Measurements from ENCODE around the gene C19orf67.
A peak's percentile ranks its signal among the peaks of the same experiment; 100 is the strongest.

Gene C19orf67

DNA sequence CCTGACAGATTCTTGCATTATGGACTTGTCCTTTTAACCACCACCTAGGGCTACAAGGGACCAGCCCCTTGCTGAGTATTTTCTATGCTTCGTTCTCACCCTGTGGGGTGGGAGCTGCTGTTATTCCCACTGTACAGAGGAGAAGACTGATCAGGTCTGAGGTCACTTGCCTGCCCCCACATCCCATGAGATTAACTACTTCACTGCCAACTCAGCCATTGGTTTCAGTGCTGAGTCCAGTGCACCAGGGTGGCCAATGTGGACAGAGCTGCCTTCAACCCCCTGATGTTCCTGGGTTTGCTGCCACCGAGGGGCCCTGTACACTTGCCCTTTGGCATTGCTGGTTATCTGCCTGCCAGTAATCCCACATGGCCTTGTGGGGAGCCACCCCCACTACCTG is 25.1 kb upstream of the C19orf67 start:
- no peak for DNase-seq (ENCODE audit: low read depth, low spot score)

DNA sequence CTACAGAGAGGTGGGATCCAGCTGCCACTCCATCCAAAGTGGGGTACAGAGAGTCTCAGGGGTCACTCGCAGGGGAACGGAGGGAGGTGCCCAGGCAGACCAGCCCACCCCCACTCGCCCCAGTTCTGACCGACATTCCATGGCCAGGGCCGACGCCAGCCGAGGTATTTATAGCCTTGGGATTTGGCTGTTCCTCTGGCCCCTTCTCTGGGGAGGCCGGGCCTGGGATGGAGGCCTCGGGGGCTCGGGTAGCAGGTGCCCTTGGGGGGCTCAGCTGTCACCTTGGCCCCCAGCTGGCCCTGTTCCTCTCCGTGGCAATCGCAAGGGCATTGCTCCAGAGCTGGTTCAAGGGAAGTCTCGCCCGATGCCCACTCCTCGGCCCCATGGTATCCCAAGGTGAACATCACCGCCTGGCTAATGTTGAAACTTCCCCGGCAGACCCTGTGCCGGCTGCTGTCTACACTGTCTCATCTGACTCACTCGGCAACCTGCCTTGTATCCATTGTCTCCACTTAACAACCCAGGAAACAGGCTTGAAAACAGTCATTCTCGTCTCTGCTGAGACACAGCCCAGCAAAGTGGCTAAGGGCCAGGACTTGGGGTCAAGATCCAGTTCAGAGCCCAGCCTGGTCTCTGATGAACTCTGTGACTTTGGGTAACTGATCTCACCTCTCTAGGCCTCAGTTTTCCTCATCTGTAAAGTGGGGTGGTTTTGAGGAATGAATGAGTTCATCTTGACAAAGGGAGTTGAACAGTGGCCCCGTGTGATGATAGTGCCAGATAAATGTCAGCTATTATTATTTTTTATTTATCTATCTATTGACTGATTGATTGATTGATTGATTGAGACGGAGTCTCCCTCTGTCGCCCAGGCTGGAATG is 22.2 kb upstream of the C19orf67 start:
- peak; percentile 52 for DNase-seq (ENCODE audit: low read depth, low spot score)

- no peak for DNase-seq (ENCODE audit: low read depth, low spot score)
Observed at GRCh38 chr19:14106840-14107239, 21.3 kb upstream of the C19orf67 start.

GRCh38 chr19:14105680-14106079 is 20.1 kb upstream of the C19orf67 start:
- DNase-seq (ENCODE audit: low read depth, low spot score): no peak

GRCh38 chr19:14103310-14103709 is 17.7 kb upstream of the C19orf67 start:
- no peak for DNase-seq (ENCODE audit: low read depth, low spot score)

- no peak for DNase-seq (ENCODE audit: low read depth, low spot score)
Observed at GRCh38 chr19:14102756-14103155, 17.2 kb upstream of the C19orf67 start.

DNA sequence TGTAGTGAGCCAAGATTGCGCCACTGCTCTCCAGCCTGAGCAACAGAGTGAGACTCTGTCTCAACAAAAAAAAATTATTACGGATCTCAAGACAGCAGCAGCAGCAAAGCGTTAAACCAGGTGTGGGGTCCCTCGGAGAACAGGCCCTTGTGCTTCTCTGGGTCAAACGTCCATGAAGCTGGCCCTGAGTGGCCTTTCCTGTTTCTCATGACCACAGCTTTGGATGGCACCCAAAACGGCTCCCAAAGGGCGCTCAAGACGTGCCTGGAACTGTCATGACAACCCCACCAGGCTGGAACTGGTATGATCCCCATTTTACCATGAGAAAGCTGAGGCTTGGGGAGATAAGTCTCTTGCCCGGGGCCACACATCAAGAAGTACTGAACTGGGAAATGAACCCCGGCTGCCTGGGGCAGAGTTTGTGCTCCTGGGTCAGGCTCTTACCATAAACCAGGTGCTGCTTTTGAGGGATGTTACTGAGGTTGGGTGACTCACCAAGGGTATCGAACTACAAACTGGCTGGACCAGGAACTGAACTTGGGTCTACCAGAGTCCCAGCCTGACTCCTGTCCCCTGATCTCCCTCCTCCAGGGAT is 16.6 kb upstream of the C19orf67 start:
- DNase-seq (ENCODE audit: low read depth, low spot score): no peak

DNA sequence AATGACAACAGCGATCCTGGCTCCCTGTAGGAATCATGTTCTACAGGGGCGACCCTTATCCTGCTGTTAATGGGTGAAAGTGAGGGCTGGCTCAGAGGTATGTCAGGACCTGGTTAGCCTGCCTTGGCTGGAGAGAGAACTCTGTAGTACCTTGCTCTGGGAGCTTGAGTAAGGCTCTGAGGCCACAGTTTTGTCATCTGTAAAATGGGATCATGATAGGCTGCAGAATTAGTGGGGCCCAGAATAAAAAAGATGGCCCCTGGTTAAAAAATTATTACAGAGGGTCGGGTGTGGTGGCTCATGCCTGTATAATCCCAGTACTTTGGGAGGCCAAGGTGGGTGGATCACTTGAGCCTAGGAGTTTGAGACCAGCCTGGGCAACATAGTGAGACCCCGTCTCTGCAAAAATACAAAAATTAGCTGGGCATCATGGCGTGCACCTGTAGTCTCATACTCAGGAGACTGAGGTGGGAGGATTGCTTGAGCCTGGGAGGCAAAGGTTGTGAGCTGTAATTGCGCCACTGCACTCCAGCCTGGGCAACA is 15.5 kb upstream of the C19orf67 start:
- DNase-seq (ENCODE audit: low read depth, low spot score): no peak

DNA sequence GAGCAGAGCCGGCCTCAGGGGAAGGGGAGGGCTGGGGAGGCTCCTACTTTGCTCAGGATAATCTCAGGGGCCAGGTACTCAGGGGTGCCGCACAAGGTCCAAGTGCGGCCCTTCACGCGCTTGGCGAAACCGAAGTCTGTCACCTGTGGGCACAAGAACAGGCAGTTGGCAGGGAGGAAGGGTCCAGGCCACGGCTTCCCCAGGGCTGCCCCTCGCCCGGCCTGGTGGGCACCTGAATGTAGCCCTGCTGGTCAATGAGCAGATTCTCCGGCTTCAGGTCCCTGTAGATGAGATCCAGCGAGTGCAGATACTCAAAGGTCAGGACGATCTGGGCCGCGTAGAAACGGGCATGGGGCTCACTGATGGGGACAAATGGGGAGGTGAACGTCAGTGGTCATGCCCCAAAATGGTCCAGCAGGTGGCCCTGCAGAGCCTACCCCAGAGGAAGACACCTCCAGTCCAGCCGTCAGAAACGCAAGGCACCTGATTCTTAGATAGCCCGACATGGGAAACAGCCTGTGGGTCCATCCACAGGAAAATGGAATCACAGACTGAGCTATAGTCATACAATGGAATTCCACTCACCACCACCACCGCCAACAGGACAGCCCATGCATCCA is 12.1 kb upstream of the C19orf67 start:
- peak; percentile 21 for DNase-seq (ENCODE audit: low read depth, low spot score)

DNA sequence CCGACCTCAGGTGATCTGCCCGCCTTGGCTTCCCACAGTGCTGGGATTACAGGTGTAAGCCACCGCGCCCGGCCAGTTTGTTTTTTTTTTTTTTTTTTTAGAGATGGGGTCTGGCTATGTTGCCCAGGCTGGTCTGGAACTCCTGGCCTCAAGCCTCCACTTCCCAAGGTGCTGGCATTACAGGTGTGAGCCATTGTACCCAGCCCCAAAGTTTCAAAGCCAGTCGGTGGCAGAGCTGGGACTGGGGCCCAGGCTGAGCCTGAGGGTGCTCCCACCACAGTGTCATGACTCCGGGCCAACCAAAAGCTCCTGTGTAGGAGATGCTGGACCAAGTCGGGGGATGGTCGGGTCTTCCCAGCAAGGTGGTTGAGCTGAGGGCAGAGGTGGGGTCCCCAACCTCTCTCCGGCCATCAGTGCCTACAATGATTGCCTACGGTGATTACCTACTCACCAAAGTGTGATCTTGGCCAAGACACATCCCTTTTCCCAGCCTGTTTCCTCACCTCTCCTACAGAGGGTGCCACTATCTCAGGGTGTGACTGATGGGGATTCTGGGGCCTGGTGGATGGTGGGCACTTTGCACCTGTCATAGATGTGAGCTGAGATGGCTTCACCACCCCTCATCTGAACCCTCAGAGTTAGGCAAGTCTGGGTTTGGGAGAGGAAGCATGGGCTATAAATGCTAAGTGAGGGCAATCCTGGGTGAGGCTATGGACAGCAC is 10.8 kb upstream of the C19orf67 start:
- DNase-seq (ENCODE audit: low read depth, low spot score): no peak

- no peak for DNase-seq (ENCODE audit: low read depth, low spot score)
Observed at GRCh38 chr19:14094854-14095253, 9.3 kb upstream of the C19orf67 start.

DNA sequence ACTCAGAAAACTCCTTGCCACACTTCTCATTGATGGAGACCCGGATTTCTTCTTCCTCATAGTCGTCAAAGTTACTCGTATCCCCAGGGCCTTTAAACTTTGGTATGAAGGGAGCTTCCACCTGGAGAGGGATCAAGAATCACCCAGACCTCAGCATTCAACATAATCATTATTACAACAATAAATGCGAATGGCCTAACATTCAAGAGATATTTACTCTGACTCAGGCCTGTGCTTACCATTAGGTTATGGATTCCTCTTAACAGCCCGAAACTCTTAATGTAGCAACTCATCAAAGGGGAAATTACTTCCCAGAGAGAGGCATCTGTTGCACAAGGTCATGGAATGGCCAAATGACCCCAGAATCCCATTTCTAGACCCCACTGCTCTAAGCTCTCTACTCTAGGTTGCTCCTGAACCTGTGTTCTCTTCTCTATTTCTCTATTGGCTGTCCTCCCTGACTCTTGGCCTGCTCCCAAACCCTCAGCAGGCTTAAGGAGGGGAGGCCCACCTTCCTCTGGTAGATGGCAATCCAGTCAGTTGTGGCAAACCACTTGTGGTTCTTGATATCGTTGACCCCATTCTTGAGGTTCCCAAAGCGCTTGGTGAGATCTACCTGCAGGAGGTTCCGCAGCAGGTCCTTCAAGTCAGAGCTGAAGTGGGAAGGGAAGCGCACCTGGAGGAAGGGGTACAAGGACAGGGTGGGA is 7.7 kb upstream of the C19orf67 start:
- no peak for DNase-seq (ENCODE audit: low read depth, low spot score)

GRCh38 chr19:14091813-14092462 is 6.4 kb upstream of the C19orf67 start:
- DNase-seq (ENCODE audit: low read depth, low spot score): peak; percentile 18

DNA sequence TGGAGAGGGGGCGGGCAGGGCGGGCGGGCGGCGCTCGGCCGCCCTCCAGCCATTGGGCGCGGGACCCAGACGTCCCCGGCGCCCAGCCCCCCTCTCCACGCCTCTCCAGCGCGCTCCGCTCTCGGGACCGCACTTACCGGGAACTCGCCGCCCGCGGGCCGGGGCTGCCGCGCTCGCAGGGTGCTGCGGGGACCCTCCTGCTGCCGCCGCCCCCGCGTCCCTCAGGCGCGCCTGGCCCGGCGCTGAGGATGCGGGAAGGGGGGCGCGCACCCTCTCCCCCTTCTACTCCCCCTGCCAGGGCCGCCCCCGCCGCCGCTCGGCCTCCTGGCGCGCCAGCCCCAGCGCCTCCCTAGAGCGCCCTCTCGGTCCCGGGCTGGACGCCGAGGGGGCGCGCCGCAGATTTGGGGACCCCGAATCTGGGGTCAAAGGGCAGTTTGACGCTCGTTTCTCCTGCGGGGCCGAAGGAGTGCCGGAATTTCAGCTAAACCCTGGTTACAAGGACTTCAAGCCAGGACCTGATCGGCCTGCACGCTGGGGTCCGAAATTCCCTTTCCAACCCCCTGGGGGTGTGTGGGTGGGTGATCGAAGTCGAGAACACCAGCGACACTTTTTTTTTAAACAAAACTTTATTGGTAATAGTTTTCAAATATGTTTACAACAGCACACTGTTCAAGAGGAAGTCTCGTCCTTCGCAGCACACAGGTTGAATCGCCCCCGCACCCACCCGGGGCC is 5.7 kb upstream of the C19orf67 start:
- DNase-seq (ENCODE audit: low read depth, low spot score): peak; percentile 72

DNA sequence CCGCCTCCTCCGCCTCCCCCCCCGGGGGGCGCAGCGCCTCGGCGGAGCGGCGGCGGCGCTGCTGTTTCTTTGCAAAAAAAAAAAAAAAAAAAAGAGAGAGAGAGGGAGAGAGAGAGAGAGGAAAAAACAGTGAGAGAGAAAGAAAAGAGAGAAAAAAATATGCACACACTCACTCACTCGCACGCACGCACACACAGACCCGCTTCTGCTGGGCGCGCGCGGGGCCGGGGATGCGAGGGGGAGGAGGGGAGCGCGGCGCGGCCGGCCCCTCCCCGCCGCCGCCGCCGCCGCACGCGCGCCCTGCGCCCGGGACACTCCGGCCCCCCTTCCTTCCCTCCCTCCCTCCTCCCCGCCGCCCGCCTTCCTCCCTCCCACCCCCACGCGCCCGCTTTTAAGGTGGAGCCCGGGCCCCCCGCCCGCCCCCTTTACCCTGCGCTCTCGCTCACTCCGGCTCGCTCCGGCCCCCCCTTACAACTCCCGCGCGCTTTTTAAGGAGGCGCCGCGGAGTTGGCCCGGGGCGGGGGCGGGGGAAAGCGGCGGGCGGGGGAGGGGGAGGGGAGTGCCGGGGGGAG is 5.0 kb upstream of the C19orf67 start, which contains the start of gene SAMD1:
TSS of gene SAMD1 (minus strand) at position 243 of the 572 bp plus-strand sequence.
- peak; percentile 95 for DNase-seq (ENCODE audit: low read depth, low spot score)

- peak; percentile 80 for DNase-seq (ENCODE audit: low read depth, low spot score)
Observed at GRCh38 chr19:14089662-14090508, 4.3 kb upstream of the C19orf67 start.

GRCh38 chr19:14089412-14089661 is 3.8 kb upstream of the C19orf67 start:
- DNase-seq (ENCODE audit: low read depth, low spot score): peak; percentile 38

DNA sequence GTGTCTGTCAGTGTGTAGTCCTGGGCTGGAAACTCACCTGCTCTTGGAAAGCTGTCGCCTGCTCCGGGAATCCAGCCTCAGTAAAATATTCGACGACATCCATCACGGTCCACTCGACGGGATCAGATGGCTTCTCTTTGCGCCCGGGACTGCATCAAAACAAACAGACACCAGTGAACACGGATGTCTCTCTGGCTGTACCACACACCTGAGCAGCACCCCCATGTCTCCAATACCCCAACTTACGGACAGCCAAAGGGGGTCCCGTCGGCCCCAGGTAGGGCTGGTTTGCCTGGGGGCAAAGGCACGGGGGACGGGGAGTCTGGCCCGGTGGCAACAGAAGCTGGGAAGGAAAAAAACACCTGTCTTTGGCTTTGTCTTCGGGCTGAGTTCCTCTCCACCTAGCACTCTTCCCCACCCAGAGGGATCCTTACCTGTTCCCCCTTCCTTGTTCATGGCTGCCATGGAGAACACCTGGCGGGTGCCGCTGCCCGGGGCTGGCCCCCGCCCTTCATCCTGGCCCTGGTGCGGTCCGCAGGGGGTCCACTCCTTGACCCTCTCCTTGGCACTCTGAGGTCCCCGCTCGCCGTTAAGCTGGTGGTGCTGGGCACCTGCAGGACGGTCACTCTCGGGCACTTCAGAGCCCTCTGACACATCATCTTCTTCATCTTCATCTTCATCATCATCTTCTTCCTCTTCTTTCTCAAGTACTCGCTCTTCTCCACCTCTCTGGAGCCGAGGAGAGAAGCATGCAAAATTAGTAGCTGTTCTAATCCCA is 3.2 kb upstream of the C19orf67 start:
- DNase-seq (ENCODE audit: low read depth, low spot score): no peak
